Prostate gland (tissue), 2 donors: Measurements from ENCODE around the gene LAMA2. TPM values are rescaled to one million over a fixed set of nuclear protein-coding genes. Genes with fewer than 3 reads are reported as not detected.
"Not testable (repeated sequence)": the region's sequence is repeated elsewhere in the genome, so short reads cannot be mapped to it uniquely, and the experiment has no call there.

Experiments
- DNase-seq: peaks from one replicate; pipeline ENCODE4 v3.0.0-alpha.2; 2019; ENCODE audit warnings: low spot score
- H3K27ac ChIP-seq, 2 donors: fragments of 200-600 bp; sonication (generic); 2 replicates each; pipeline ENCODE4 v1.5.1; 2017 to 2019
- H3K27me3 ChIP-seq: fragments of 200-600 bp; sonication (generic); replicated peaks from 2 replicates; pipeline ENCODE4 v1.5.1; 2019; ENCODE audit not compliant: insufficient read depth
- H3K36me3 ChIP-seq, 2 donors: fragments of 200-600 bp; sonication (generic); 1 replicate in 1 of 2; 2 replicates in 1 of 2; pipeline versions ENCODE4 v1.5.1 to v1.8.1; 2017 to 2019
- H3K4me1 ChIP-seq: fragments of 200-600 bp; sonication (generic); replicated peaks from 2 replicates; pipeline ENCODE4 v1.5.1; 2019
- H3K4me3 ChIP-seq, 2 donors: fragments of 200-600 bp; sonication (generic); 2 replicates each; pipeline ENCODE4 v1.5.1; 2017 to 2019
- H3K9me3 ChIP-seq: fragments of 200-600 bp; sonication (generic); 2 replicates; pipeline ENCODE4 v1.5.1; 2017
- CTCF ChIP-seq, 4 experiments: fragments of 200-600 bp in 2 of 4; fragments of 450-650 bp in 2 of 4; sonication (generic) in 2 of 4; IDR thresholded peaks; 1 replicate in 3 of 4; 2 replicates in 1 of 4; pipeline ENCODE4 v1.5.1; 2016 to 2019; ENCODE audit warnings: antibody characterized with exemption in 4 of 4, mild to moderate bottlenecking in 2 of 4, moderate library complexity in 2 of 4
- POLR2A ChIP-seq: fragments of 450-650 bp; IDR thresholded peaks from one replicate; pipeline ENCODE4 v1.6.1; 2016; ENCODE audit warnings: antibody characterized with exemption, mild to moderate bottlenecking
- POLR2AphosphoS5 ChIP-seq: sonication (generic); formaldehyde crosslinking; IDR thresholded peaks from one replicate; pipeline ENCODE4 v1.6.1; 2017; ENCODE audit warnings: antibody characterized with exemption
- WGBS: methylation state at CpG from one replicate; pipeline ENCODE4 v1.1.5; 2018; 5-methylcytosine and 5-hydroxymethylcytosine counted together
- intact Hi-C: fragments of 100-400 bp; cut with DNase I; formaldehyde crosslinking; loops from one replicate; pipeline ENCODE4 v1.14.2; 2022
- total RNA-seq, 2 donors: library from RNA; depleted of rRNA; stranded (reverse); fragments of >200 nt; gene quantifications; one replicate each; pipeline ENCODE4 v1.1.0, GENCODE V29; 2016

LAMA2 gene
- total RNA-seq, 2 donors from 2014 or later = 10.1 to 89.1 TPM

- no peaks in the 10 kb centered on the region for H3K36me3 ChIP-seq
- intact Hi-C loops = no loop called here
- no peaks in the 10 kb centered on the region for H3K9me3 ChIP-seq
- DNase-seq = no peak
- H3K27ac ChIP-seq = no peak overlapping the region
- TF ChIP-seq POLR2AphosphoS5 (no peak), POLR2A (no peak), CTCF (IDR thresholded peaks at IDR 0.05) (no peak)
- no peak overlapping the region for H3K4me3 ChIP-seq
- H3K27me3 ChIP-seq = no peaks in the 10 kb centered on the region
- H3K4me1 ChIP-seq = no peaks in the 10 kb centered on the region
Observed at GRCh38 chr6:129084406-129084805, 201.5 kb downstream of the LAMA2 start.

GRCh38 chr6:129088481-129088880 is 205.5 kb downstream of the LAMA2 start:
- 97% methylated on average over 26 of the region's 26 CpGs for WGBS
- H3K9me3 ChIP-seq, H3K27me3 ChIP-seq, intact Hi-C loops, H3K4me1 ChIP-seq, H3K4me3 ChIP-seq, H3K36me3 ChIP-seq, H3K27ac ChIP-seq, DNase-seq: not testable (repeated sequence)

- no peak for DNase-seq
- H3K4me3 ChIP-seq = no peak overlapping the region
- TF ChIP-seq POLR2AphosphoS5 (no peak), CTCF (IDR thresholded peaks at IDR 0.05) (no peak), POLR2A (no peak)
- no peaks in the 10 kb centered on the region for H3K4me1 ChIP-seq
- intact Hi-C loops = no loop called here
- 48% methylated on average over 1 of the region's 1 CpG for WGBS
- H3K36me3 ChIP-seq = no peaks in the 10 kb centered on the region
- no peak overlapping the region for H3K27ac ChIP-seq
- no peaks in the 10 kb centered on the region for H3K27me3 ChIP-seq
- no peaks in the 10 kb centered on the region for H3K9me3 ChIP-seq
Observed at GRCh38 chr6:129089357-129089756, 206.4 kb downstream of the LAMA2 start.

GRCh38 chr6:129094147-129094546 is 211.2 kb downstream of the LAMA2 start:
- no peaks in the 10 kb centered on the region for H3K4me1 ChIP-seq
- TF ChIP-seq CTCF (IDR thresholded peaks at IDR 0.05) = no peak
- TF ChIP-seq POLR2AphosphoS5 = no peak
- TF ChIP-seq POLR2A = no peak
- no peaks in the 10 kb centered on the region for H3K9me3 ChIP-seq
- 30% methylated on average over 3 of the region's 3 CpGs for WGBS
- DNase-seq = no peak
- no peaks in the 10 kb centered on the region for H3K27me3 ChIP-seq
- H3K36me3 ChIP-seq = no peaks in the 10 kb centered on the region
- no peak overlapping the region for H3K27ac ChIP-seq
- no peak overlapping the region for H3K4me3 ChIP-seq
- intact Hi-C loops = no loop called here

- Histone ChIP-seq H3K36me3 (no peaks in the 10 kb centered on the region), H3K9me3 (no peaks in the 10 kb centered on the region), H3K4me3 (no peak overlapping the region), H3K27me3 (no peaks in the 10 kb centered on the region), H3K27ac (no peak overlapping the region), H3K4me1 (no peaks in the 10 kb centered on the region)
- intact Hi-C loops = no loop called here
- 95% methylated on average over 3 of the region's 3 CpGs for WGBS
- TF ChIP-seq POLR2AphosphoS5 (no peak), CTCF (IDR thresholded peaks at IDR 0.05) (no peak), POLR2A (no peak)
- DNase-seq = no peak
Observed at GRCh38 chr6:129096651-129097290, 213.8 kb downstream of the LAMA2 start.
